Fibroblast of villous mesenchyme (primary cell): ENCODE data around the gene UBE2L3. TPM values are rescaled to one million over a fixed set of nuclear protein-coding genes. Genes with fewer than 3 reads are reported as not detected.

Experiments used
- DNase-seq: peaks from one replicate; pipeline ENCODE4 v3.0.0-alpha.2; 2010; ENCODE audit warnings: low read depth
- H3K4me3 ChIP-seq: 2 replicates; pipeline ENCODE4 v1.5.1; 2011; ENCODE audit warnings: low read depth, mild to moderate bottlenecking, low read length
- CTCF ChIP-seq: IDR thresholded peaks from 2 replicates; pipeline ENCODE4 v1.5.1; 2012; ENCODE audit warnings: low read depth, mild to moderate bottlenecking, low read length; ENCODE audit not compliant: insufficient read depth
- total RNA-seq: library from RNA; depleted of rRNA; stranded (reverse); fragments of >200 nt; gene quantifications from 2 replicates; pipeline ENCODE4 v1.2.3, GENCODE V29; 2012

The UBE2L3 gene
- total RNA-seq, 1 donor = 56.1 TPM

DNA sequence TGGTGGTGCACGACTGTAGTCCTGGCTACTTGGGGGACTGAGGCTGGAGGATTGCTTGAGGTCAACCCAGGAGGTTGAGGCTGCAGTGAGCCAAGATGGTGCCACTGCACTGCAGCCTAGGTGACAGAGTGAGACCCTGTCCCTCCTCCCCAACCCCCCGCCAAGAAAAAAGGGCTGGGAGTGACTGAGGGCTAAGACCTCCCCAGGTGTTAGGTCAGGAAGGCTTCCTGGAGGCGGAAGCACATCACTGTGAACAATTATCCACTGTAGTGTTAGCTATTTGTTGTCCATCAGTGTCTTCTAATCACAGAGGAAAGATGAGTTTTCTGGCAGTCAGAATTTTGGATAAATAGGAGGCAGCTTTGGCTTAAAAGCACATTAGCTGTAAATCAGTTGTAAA, 53.5 kb downstream of the UBE2L3 start:
- DNase-seq = no peak
- TF ChIP-seq CTCF = no peak
- no peak overlapping the region for H3K4me3 ChIP-seq

DNA sequence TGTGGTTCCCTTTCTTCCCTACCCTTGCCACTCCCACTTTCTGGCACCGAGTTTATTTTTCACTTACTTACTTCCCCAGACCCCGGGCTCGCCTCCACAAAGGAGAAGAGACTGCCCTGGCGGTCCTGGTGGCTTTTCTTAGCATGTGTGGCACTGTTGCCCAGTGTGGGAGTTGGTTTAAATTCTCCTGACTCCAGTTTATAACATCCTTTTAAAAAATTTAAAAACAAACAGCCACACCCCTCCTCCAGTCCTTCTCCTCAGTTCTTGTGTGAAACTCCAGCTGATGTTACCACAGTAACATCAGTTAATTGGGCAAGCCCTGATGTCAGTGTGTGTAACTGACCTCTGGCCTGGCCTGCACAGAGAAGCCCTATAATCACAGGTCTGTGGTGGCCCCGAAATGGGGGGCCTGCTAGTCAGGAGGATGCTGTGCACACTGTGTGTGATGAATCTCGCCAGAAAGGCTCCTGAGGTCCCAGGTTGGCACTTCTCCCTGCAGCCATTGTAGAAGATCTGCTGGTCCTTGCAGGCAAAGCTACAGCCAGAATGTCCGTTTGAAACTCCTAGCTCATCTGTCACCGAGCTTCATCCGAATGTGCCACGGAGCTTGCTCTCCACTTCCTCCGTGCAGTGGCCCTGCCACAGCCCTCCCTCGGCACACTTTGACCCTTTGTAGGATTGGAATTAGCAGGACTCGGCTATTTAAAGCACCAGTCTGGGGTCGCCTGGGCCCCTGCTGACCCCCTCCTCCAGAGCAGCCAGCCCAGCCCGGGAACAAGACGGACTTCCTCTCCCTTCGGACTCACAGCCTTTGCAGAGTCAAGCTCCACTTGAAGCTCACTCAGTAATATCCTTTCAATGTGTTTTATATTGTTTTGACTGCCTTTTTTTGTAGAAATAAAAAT, 54.8 kb downstream of the UBE2L3 start:
- peak; percentile 55 for DNase-seq
- no peak overlapping the region for H3K4me3 ChIP-seq
- no peak for TF ChIP-seq CTCF

DNA sequence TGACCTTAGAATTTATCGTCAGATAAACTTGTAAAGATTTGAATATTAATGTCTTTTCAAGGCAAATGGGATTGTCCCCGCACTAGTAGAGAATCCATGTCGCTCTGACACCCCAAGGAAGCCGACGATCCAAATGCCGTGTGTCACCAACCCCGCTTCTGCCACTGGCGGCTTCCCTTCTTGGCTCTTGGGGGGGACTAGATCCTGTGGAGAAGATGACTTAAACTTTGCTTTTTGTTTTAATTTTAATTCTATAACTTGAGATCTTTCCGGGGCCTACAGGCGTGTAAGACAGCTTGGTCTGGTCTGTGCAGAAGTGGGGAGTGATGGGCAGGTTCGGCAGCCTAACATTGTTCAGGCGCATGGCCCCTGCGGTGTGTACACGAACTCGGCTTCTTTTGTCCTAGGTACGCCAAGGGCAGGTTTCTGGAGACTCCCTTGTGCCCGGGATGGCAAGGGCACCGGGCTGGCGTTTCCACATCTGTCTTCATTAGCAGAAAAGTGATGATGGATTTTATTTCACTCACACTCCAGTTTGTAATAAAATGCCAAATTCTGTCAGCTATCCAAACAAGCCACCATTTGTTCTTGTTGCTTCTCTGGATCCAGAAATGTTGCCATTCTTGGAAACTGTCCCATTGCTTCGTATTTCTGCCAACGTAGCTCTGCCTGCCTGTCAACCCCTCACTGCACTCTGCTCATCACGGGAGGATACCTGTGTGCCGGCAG, 55.6 kb downstream of the UBE2L3 start:
- TF ChIP-seq CTCF = no peak
- no peak for DNase-seq
- H3K4me3 ChIP-seq = no peak overlapping the region

GRCh38 chr22:21623648-21623970, 56.1 kb downstream of the UBE2L3 start:
- H3K4me3 ChIP-seq = no peak overlapping the region
- DNase-seq = no peak
- no peak for TF ChIP-seq CTCF

DNA sequence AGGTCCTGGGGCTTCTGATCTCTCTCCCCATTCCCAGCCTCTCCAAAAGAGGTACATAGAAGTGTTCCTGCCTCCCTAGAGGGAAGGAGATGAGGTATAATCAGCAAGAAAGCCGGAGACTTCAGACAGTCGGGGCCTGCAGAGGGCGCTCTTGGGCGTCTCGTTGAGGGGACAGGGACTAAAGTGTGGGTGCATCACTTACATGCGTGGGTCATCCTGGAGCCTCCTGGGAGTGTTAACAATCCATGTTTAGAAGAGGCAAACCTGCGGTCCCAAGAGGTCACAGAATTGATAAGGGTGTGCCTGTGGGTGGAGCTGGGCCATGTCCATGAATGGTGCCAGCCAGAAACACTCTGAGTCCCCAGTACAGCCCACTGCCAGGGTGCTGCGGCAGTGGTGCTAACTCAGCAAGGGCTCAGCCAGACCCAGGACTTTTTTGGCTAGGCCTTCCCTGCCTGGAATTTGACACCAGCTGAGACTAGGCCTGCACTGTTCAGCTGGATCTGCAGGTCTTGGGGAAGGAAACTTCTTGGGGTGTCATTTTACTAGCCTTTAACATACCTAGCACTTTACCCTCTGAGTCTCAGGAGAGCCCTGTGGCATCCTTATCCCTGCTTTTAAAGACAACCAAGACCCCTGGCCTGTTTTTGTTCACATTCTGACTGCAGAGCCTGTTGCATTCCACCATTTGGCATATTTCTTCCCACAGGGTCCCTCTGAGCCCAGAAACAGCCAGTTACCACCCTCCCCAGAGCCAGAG, 56.8 kb downstream of the UBE2L3 start:
- no peak for DNase-seq
- H3K4me3 ChIP-seq = no peak overlapping the region
- TF ChIP-seq CTCF = peak; percentile 47

DNA sequence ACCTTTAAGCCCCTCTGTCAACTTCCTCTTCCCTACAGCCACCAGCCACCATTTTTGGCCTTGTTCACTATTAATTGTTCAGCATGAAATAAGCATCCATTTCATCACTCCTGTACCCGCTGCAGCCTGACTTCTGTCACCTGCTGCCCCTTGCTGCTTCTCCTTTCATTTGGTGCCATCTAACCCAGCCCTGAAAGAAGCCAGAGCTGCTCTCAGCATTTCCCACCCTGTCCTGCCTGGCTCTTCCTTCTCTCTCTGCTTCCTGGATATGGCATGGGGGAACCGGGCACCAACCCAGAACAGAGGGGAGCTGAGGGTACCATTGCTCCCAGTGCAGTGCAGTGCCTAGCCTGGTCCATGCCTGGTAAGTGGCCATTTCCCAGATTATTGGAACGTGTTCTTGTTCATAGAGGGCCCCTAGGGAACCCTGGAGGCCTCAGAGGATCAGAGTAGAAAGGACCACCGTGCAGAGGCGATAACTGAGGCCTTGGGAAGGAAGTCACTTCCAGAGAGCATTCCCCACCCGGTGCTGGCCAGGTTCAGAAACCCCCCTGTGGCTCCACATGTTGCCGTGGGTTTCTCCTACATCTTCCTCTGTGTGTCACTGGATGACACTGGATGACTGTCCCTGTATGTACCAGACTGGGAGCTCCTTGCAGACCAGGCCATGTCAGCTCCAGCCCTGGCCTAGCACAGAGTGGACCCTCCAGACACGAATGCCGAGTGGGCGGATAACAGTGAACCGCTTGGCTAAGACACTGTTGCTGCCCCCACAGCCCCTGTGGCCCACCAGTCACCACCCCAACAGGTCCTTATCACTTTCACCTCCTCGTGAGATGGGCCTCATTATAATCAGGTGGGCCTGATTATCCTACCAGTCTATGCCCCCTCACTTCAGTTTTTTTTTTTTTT, 57.6 kb downstream of the UBE2L3 start:
- DNase-seq = no peak
- no peak for TF ChIP-seq CTCF
- H3K4me3 ChIP-seq = no peak overlapping the region
